Right lobe of liver (tissue), 6 donors: ENCODE measurements around the gene TAS2R31. TPM values are rescaled to one million over a fixed set of nuclear protein-coding genes. Genes with fewer than 3 reads are reported as not detected.
"Not testable (repeated sequence)": the region's sequence is repeated elsewhere in the genome, so short reads cannot be mapped to it uniquely, and the experiment has no call there.

Experiments used
- ATAC-seq, 4 donors: fragments of 200-7000 bp; cut with Tn5 transposase; one replicate each; pipeline ENCODE4 v1.9.1; 2020; ENCODE audit warnings: mild to moderate bottlenecking in 4 of 4, moderate library complexity in 4 of 4
- DNase-seq, 3 donors: peaks; one replicate each; pipeline ENCODE4 v3.0.0-alpha.2; 2020
- H3K27ac ChIP-seq, 3 donors: fragments of 200-600 bp; one replicate each; pipeline ENCODE4 v1.8.0; 2022
- H3K27me3 ChIP-seq, 2 donors: fragments of 200-600 bp; one replicate each; pipeline ENCODE4 v1.8.0; 2022
- H3K36me3 ChIP-seq, 4 donors: fragments of 200-600 bp; sonication (generic) in 1 of 4; one replicate each; pipeline versions ENCODE4 v1.5.1 to v1.8.0; 2017 to 2022; ENCODE audit warnings: control low read depth in 1 of 4
- H3K4me1 ChIP-seq, 4 donors: fragments of 200-600 bp; sonication (generic) in 1 of 4; one replicate each; pipeline versions ENCODE4 v1.5.1 to v1.8.0; 2017 to 2022; ENCODE audit warnings: control low read depth in 1 of 4
- H3K4me3 ChIP-seq, 3 donors: fragments of 200-600 bp; one replicate each; pipeline ENCODE4 v1.8.0; 2022
- H3K9me3 ChIP-seq, 4 donors: fragments of 200-600 bp; sonication (generic) in 1 of 4; one replicate each; pipeline versions ENCODE4 v1.5.1 to v1.8.0; 2017 to 2022; ENCODE audit warnings: control low read depth in 1 of 4
- POLR2A ChIP-seq: fragments of 450-650 bp; IDR thresholded peaks from one replicate; pipeline ENCODE4 v1.6.1; 2017; ENCODE audit warnings: antibody characterized with exemption, mild to moderate bottlenecking
- WGBS: methylation state at CpG from one replicate; pipeline ENCODE4 v1.1.6; 2018; ENCODE audit warnings: low coverage, low lambda C conversion rate; ENCODE audit not compliant: insufficient coverage; ENCODE audit errors: missing lambda C conversion rate; 5-methylcytosine and 5-hydroxymethylcytosine counted together
- intact Hi-C, 2 donors: fragments of 100-400 bp; cut with DNase I; formaldehyde crosslinking; loops; one replicate each; pipeline versions ENCODE4 v1.11.2 to v1.14.1; 2022
- total RNA-seq, 6 experiments: library from RNA; depleted of rRNA in 2 of 6; stranded (reverse); fragments of >200 nt in 2 of 6; fragmentation: NEBNext Ultra II Directional in 3 of 6; extraction: Animal tissue kit (Norgen Biotek cat#: 25700) in 3 of 6; gene quantifications; one replicate each; pipeline versions ENCODE4 v1.1.0 to v1.2.4, GENCODE V29; 2016 to 2023
- TF ChIP-seq, protein P1 (sequence below), 4 donors: fragments of 200-600 bp in 3 of 4; fragments of 450-650 bp in 1 of 4; IDR thresholded peaks; one replicate each; pipeline versions ENCODE4 v1.5.1 to v1.8.0; 2016 to 2022; ENCODE audit warnings: antibody characterized with exemption in 4 of 4, mild to moderate bottlenecking in 2 of 4
- donor health status: DM: no; HTN: yes; CAD: no.
- donor health status: DM: no; HTN: no; CAD: no.
- donor health status: DM: no; HTN: no; CAD: no.
- donor health status: DM: no; HTN: yes; CAD: no.
- donor health status: DM: no; HTN: yes; CAD: no.

Gene TAS2R31
- total RNA-seq, 6 experiments from 2014 or later: 0.95 to 4.9 (median 2.3) TPM

DNA sequence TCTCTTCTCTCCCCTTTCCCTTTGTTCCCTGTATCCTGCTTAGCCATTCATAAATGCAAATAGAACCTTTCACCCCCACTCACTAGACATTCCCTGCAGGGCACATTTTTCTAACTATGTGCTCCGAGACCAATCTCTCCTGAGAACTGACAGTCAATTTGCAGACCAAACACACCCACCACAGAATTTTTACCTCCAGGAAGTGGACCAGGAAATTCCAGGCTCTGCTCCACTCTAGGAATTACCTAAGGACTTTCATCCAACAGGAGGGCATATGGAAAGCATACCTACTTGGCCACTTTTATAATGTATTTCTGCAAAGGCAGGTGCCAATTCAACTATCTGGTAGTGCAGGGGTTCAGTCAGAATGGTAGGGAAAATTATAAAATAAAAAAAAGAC lies 39.8 kb upstream of the TAS2R31 start:
- Histone ChIP-seq H3K9me3 (no peaks in the 10 kb centered on the region), H3K27me3 (no peaks in the 10 kb centered on the region), H3K27ac (no peak overlapping the region), H3K4me3 (no peak overlapping the region), H3K36me3 (no peaks in the 10 kb centered on the region), H3K4me1 (peaks cover 0 to 8% (median 0%) of the 10 kb centered on the region in 4 donors)
- DNase-seq (no peak), ATAC-seq (no peak)
- intact Hi-C loops: no loop called here
- TF ChIP-seq, protein P1, sequence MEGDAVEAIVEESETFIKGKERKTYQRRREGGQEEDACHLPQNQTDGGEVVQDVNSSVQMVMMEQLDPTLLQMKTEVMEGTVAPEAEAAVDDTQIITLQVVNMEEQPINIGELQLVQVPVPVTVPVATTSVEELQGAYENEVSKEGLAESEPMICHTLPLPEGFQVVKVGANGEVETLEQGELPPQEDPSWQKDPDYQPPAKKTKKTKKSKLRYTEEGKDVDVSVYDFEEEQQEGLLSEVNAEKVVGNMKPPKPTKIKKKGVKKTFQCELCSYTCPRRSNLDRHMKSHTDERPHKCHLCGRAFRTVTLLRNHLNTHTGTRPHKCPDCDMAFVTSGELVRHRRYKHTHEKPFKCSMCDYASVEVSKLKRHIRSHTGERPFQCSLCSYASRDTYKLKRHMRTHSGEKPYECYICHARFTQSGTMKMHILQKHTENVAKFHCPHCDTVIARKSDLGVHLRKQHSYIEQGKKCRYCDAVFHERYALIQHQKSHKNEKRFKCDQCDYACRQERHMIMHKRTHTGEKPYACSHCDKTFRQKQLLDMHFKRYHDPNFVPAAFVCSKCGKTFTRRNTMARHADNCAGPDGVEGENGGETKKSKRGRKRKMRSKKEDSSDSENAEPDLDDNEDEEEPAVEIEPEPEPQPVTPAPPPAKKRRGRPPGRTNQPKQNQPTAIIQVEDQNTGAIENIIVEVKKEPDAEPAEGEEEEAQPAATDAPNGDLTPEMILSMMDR (IDR thresholded peaks at IDR 0.05): no peak
- TF ChIP-seq POLR2A: no peak
- 33% methylated on average over 1 of the region's 1 CpG for WGBS

DNA sequence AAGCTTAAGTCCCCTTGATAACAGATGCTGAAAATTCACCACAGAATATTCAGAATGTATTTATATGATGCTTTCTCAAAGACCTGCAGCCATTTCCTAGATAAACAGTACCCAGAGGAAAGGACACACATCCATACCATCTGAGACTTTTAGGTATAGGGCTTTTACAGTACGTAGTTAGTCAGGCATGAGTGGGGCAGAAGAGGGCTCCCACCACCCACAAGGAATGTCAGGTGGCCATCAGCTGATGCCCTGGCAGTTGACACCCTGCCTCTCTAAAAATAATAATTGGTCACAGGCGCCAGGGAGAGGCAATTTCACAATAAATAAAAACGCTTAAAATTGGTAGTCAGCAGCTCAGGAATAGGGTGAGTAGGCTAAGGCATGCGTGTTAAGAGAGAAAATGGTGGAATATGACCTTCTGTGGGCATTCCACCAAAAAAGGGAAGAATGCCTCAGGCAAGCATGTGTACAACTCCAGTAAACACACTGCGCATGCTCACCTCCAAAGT lies 38.7 kb upstream of the TAS2R31 start:
- DNase-seq (no peak), ATAC-seq (no peak)
- 82% methylated on average over 5 of the region's 5 CpGs for WGBS
- Histone ChIP-seq H3K9me3 (no peaks in the 10 kb centered on the region), H3K4me1 (peaks cover 0 to 8% (median 0%) of the 10 kb centered on the region in 4 donors), H3K27me3 (no peaks in the 10 kb centered on the region), H3K27ac (no peak overlapping the region), H3K4me3 (no peak overlapping the region), H3K36me3 (no peaks in the 10 kb centered on the region)
- intact Hi-C loops: no loop called here
- TF ChIP-seq, protein P1 (IDR thresholded peaks at IDR 0.05): no peak
- TF ChIP-seq POLR2A: no peak

DNA sequence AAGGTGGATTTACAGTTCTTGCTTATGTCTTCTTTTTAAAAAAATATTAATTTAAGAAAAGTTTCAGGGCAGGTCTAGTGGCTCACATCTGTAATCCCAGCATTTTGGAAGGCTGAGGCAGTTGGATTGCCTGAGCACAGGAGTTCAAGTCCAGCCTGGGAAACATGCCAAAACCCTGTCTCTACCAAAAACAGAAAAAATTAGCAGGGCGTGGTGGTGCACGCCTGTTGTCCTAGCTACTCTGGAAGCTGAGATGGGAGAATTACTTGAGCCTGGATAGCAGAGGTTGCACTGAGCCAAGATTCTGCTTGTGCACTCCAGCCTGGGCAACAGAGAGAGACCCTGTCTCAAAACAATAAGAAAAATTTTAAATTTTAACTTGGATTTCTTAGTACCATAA lies 36.3 kb upstream of the TAS2R31 start:
- H3K9me3 ChIP-seq: no peaks in the 10 kb centered on the region
- H3K27me3 ChIP-seq: no peaks in the 10 kb centered on the region
- H3K4me1 ChIP-seq: peaks cover 0 to 8% (median 0%) of the 10 kb centered on the region in 4 donors
- TF ChIP-seq, protein P1 (IDR thresholded peaks at IDR 0.05): no peak
- TF ChIP-seq POLR2A: no peak
- H3K4me3 ChIP-seq: no peak overlapping the region
- 39% methylated on average over 2 of the region's 2 CpGs for WGBS
- no peak overlapping the region for H3K27ac ChIP-seq
- no peaks in the 10 kb centered on the region for H3K36me3 ChIP-seq
- intact Hi-C loops: no loop called here
- peak; percentile 15 to 64 (median 33) for DNase-seq
- ATAC-seq: peak; percentile 62 to 80 (median 77)

DNA sequence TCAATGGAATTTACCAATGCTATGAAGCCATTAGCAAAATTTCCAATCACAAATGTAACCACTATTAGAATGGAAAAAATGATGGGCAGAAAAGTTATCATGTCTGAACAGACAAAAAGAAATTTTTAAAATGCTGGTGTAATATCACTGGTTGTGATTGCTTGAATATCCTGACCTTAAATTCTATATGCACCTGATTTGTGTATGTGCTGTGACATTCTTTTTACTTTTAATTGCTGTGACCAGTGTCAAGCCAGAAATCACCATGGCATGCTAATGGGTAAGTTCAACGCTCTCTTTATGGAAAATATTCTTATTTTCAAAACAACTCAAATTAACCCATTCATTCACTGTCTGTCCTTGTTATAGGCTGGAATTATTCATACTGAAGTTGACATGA lies 31.0 kb upstream of the TAS2R31 start, which contains the start of gene TAS2R46:
Gene TAS2R46, minus strand, starts transcription at position 101 of the 400 bp plus-strand sequence. Its CDS starts 0 bp downstream, at position 101.
- intact Hi-C loops, H3K27me3 ChIP-seq, ATAC-seq, H3K36me3 ChIP-seq, H3K27ac ChIP-seq, H3K9me3 ChIP-seq, H3K4me3 ChIP-seq, DNase-seq, H3K4me1 ChIP-seq: not testable (repeated sequence)
- WGBS: 100% methylated on average over 1 of the region's 1 CpG

DNA sequence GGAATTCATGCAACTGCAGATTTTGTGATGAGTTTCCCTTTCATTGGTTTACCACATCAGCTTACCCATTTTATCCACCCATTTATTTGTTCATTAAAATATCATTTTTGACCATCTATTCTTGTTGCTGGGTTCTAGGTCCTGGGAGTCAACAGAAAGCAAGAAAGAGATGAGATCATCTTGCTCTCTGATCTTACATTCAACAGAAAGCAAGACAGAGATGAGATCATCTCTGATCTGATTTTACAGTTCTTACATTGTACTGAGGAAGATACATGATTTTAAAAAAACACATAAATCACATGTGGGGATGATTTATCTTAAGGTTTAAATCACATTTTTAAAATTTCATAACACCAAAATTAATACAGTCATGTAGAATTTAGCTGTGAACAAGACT lies 28.6 kb upstream of the TAS2R31 start:
- Histone ChIP-seq H3K4me3 (no peak overlapping the region), H3K27me3 (no peaks in the 10 kb centered on the region), H3K36me3 (no peaks in the 10 kb centered on the region), H3K9me3 (no peaks in the 10 kb centered on the region), H3K4me1 (no peaks in the 10 kb centered on the region), H3K27ac (no peak overlapping the region)
- ATAC-seq (no peak), DNase-seq (no peak)
- intact Hi-C loops: no loop called here
- TF ChIP-seq POLR2A: no peak
- TF ChIP-seq, protein P1 (IDR thresholded peaks at IDR 0.05): no peak
